Coronary artery (tissue), 2 donors: ENCODE measurements around the gene ISM2.
"Not testable (repeated sequence)": the region's sequence is repeated elsewhere in the genome, so short reads cannot be mapped to it uniquely, and the experiment has no call there.

Source experiments
- DNase-seq: peaks from one replicate; pipeline ENCODE4 v3.0.0-alpha.2; 2017; ENCODE audit warnings: low spot score
- H3K27ac ChIP-seq, 2 donors: fragments of 200-600 bp; sonication (generic); one replicate each; pipeline ENCODE4 v1.5.1; 2016 to 2019
- H3K4me3 ChIP-seq: fragments of 200-600 bp; sonication (generic); 2 replicates; pipeline ENCODE4 v1.5.1; 2016; ENCODE audit warnings: mild to moderate bottlenecking, moderate library complexity
- TF ChIP-seq, protein P1 (sequence below): fragments of 200-600 bp; sonication (generic); IDR thresholded peaks from one replicate; pipeline ENCODE4 v1.5.1; 2019; ENCODE audit warnings: antibody characterized with exemption

Gene ISM2

DNA sequence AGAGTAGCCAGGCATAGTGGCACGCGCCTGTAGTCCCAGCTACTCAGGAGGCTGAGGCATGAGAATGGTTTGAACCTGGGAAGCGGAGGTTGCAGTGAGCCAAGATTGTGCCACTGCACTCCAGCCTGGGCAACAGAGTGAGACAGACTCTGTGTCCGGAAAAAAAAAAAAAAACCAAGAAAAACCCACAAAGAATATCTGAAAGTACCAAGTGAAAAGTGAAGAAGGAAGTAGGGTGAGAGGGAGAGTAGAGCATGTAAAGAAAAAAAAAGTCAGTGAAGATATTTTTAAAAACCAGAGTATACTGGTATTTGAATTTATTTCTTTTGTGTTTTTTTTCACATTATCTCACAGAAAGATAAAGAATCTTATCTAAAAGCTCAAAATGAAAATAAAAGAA, 43.3 kb upstream of the ISM2 start:
- no peak overlapping the region for H3K4me3 ChIP-seq
- H3K27ac ChIP-seq = peak overlapping the region in 1 of 2 donors; percentile 56
- DNase-seq = no peak
- TF ChIP-seq, protein P1, sequence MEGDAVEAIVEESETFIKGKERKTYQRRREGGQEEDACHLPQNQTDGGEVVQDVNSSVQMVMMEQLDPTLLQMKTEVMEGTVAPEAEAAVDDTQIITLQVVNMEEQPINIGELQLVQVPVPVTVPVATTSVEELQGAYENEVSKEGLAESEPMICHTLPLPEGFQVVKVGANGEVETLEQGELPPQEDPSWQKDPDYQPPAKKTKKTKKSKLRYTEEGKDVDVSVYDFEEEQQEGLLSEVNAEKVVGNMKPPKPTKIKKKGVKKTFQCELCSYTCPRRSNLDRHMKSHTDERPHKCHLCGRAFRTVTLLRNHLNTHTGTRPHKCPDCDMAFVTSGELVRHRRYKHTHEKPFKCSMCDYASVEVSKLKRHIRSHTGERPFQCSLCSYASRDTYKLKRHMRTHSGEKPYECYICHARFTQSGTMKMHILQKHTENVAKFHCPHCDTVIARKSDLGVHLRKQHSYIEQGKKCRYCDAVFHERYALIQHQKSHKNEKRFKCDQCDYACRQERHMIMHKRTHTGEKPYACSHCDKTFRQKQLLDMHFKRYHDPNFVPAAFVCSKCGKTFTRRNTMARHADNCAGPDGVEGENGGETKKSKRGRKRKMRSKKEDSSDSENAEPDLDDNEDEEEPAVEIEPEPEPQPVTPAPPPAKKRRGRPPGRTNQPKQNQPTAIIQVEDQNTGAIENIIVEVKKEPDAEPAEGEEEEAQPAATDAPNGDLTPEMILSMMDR = no peak

DNA sequence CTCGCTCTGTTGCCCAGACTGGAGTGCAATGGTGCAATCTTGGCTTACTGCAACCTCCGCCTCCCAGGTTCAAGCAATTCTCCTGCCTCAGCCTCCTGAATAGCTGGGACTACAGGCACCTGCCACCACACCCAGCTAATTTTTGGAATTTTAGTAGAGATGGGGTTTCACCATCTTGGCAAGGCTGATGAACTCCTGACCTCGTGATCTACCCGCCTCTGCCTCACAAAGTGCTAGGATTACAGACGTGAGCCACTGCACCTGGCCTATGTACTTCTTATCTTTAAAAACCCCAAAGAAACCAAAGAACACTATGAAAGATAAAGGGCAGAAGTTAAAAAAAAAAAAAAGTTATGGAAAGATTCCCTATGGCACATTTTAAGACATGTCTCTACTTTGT, 38.3 kb upstream of the ISM2 start:
- not testable (repeated sequence) for H3K4me3 ChIP-seq, H3K27ac ChIP-seq, DNase-seq

DNA sequence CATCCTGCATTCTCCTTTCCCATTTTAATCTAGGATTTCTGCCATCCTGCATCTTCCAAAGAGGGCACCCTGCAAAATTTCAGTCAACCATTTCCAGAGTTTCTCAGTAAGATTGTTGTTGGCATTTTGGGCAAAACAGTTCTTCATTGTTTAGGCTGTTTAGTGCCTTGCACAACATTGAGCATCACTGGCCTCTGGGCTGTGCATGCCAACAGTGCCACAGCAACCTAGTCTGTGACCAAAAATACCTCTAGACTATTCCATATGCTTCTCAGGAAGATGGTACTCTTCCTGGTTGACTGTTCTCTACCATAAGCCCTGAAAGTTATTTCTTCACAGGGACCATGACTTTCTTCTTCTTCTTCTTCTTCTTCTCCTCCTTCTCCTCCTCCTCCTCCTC, 32.5 kb upstream of the ISM2 start:
- Histone ChIP-seq H3K4me3 (no peak overlapping the region), H3K27ac (no peak overlapping the region)
- TF ChIP-seq, protein P1 = no peak
- DNase-seq = no peak

DNA sequence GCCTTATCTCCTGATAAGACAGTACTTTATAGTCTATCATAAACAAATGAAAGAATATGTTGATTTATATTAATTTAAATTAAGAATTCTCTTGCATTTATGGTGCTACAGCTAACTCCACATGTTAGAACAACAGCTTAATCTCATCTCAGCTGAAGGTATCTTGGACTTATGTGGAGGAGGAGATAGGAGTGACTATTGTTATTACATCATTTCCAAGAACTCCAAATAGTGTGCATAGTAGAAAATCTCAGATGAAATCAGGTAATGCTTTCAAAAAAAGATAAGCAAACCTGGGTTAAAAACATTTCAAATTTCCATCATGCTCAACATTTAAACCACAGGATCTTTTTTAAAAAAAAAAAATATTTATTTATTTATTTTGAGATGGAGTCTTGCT, 31.3 kb upstream of the ISM2 start:
- TF ChIP-seq, protein P1 = no peak
- no peak overlapping the region for H3K4me3 ChIP-seq
- DNase-seq = no peak
- H3K27ac ChIP-seq = no peak overlapping the region

DNA sequence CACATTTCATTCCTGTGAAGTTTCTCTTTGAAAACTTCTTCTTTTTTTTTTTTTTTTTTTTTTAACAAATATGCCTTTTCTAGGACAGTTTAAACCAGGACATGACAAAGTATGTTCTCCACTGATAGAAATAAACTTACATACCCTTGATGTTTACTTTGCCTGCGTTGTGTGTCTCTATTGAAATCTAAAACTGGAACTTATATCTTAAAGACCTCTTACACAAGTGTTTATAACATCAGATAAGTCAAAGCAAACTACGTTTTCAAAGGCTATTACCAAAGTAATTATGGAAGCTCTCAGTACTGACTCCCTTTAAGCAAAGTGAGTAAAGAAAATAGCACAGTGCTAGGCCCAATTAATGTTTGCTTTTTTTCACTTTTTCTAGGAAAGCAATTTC, 30.6 kb upstream of the ISM2 start:
- no peak overlapping the region for H3K27ac ChIP-seq
- no peak for DNase-seq
- H3K4me3 ChIP-seq = no peak overlapping the region
- TF ChIP-seq, protein P1 = no peak

DNA sequence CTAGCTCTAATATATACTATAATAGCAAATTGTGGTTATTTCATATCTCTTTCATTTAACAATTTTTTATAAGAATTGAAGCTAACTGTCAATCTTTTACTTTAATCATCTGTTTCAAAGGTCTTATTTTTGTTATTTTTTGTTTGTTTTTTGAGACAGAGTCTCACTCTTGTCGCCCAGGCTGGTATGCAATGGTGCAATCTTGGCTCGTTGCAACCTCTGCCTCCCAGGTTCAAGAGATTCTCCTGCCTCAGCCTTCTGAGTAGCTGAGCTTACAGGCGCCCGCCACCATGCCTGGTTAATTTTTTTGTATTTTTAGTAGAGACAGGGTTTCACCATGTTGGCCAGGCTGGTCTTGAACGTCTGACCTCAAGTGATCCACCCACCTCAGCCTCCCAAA, 30.1 kb upstream of the ISM2 start:
- not testable (repeated sequence) for H3K4me3 ChIP-seq, H3K27ac ChIP-seq, DNase-seq

DNA sequence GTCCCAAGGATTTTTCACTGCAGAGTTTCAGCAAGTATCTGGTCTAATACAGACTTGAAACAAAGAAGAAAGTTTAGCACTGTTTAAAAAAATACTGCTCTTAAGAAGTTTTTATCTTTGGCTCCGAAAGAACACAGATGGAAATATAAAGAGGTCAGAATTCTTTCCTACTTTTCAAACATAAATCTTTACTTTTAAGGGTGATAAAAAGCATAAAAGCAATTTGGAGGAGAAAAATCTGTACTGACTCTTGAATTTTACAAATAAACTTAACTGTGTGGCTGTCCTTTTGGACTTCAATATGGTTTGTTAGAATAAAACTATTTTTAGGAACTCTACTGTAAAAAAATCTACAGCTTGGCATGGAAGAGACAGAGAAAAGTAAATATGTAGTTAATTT, 27.6 kb upstream of the ISM2 start:
- H3K27ac ChIP-seq = no peak overlapping the region
- TF ChIP-seq, protein P1 = no peak
- no peak for DNase-seq
- H3K4me3 ChIP-seq = no peak overlapping the region

DNA sequence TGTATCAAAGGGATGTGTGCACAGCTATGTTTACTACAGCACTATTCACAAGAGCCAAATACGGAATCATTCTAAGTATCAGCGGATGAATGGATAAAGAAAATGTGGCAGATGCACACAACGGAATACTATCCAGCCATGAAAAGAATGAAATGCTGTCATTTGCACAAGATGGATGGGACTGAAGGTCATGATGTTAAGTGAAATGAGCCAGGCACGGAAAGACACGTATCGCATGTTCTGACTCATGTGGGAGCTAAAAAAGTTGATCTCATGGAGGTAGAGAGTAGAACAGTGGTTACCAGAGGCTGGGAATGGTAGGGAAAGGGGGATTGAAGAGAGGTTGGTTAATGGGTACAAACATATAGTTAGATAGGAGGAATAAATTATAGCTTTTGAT, 25.9 kb upstream of the ISM2 start:
- no peak for DNase-seq
- H3K4me3 ChIP-seq = no peak overlapping the region
- TF ChIP-seq, protein P1 = no peak
- no peak overlapping the region for H3K27ac ChIP-seq
